Fibroblast of lung (primary cell): ENCODE results near the gene RALGDS. TPM values are rescaled to one million over a fixed set of nuclear protein-coding genes. Genes with fewer than 3 reads are reported as not detected.

ENCODE experiments used
- DNase-seq, 2 donors: peaks; one replicate each; pipeline versions ENCODE4 v3.0.0 to v3.0.0-alpha.2; 2010; ENCODE audit warnings: low read depth in 2 of 2
- H2AFZ ChIP-seq: 2 replicates; pipeline ENCODE4 v1.5.1; 2012; ENCODE audit warnings: low read length, control low read depth, inconsistent platforms
- H3K27ac ChIP-seq: 2 replicates; pipeline ENCODE4 v1.5.1; 2011; ENCODE audit warnings: low read length, control low read depth; ENCODE audit not compliant: insufficient read depth
- H3K27me3 ChIP-seq: 2 replicates; pipeline ENCODE4 v1.5.1; 2011; ENCODE audit warnings: mild to moderate bottlenecking, low read length; ENCODE audit not compliant: control insufficient read depth, insufficient read depth
- H3K36me3 ChIP-seq: 2 replicates; pipeline ENCODE4 v1.5.1; 2011; ENCODE audit warnings: low read length; ENCODE audit not compliant: control insufficient read depth, insufficient read depth
- H3K4me1 ChIP-seq: 2 replicates; pipeline ENCODE4 v1.5.1; 2011; ENCODE audit warnings: low read length; ENCODE audit not compliant: control insufficient read depth, insufficient read depth; ENCODE audit errors: extremely low read depth
- H3K4me2 ChIP-seq: 2 replicates; pipeline ENCODE4 v1.5.1; 2011; ENCODE audit warnings: low read length, control low read depth; ENCODE audit not compliant: insufficient read depth; ENCODE audit errors: extremely low read depth
- H3K4me3 ChIP-seq, 4 experiments: fragments of 200-600 bp in 1 of 4; sonication (generic) in 1 of 4; replicated peaks in 1 of 4; 2 replicates each; pipeline ENCODE4 v1.5.1; 2011 to 2016; ENCODE audit warnings: low read length in 4 of 4, low read depth in 3 of 4, mild to moderate bottlenecking in 3 of 4, control low read depth in 2 of 4, inconsistent platforms in 1 of 4, mixed read lengths in 1 of 4; ENCODE audit not compliant: insufficient read depth in 1 of 4; ENCODE audit errors: control extremely low read depth in 1 of 4
- H3K79me2 ChIP-seq: 2 replicates; pipeline ENCODE4 v1.5.1; 2012; ENCODE audit warnings: mild to moderate bottlenecking, low read length, inconsistent platforms; ENCODE audit not compliant: control insufficient read depth, insufficient read depth
- H3K9ac ChIP-seq: 2 replicates; pipeline ENCODE4 v1.5.1; 2011; ENCODE audit warnings: mild to moderate bottlenecking, low read length, control low read depth; ENCODE audit not compliant: insufficient read depth
- H3K9me3 ChIP-seq: 2 replicates; pipeline ENCODE4 v1.5.1; 2012; ENCODE audit warnings: low read depth, low read length; ENCODE audit not compliant: control insufficient read depth, insufficient read depth
- H4K20me1 ChIP-seq: 2 replicates; pipeline ENCODE4 v1.5.1; 2011; ENCODE audit warnings: low read length; ENCODE audit not compliant: control insufficient read depth, insufficient read depth; ENCODE audit errors: extremely low read depth
- EZH2 ChIP-seq: IDR thresholded peaks from 2 replicates; pipeline ENCODE4 v1.5.1; 2012; ENCODE audit warnings: low read length, control low read depth, mild to moderate bottlenecking; ENCODE audit errors: missing control alignments
- polyA plus RNA-seq, 2 donors: library from polyadenylated mRNA; depleted of rRNA in 1 of 2; stranded (reverse) in 1 of 2; unstranded in 1 of 2; fragments of >200 nt; gene quantifications; 2 replicates each; pipeline ENCODE4 v1.2.1, GENCODE V29; 2011 to 2012; ENCODE audit warnings: missing spikeins in 1 of 2
- total RNA-seq: library from RNA; depleted of rRNA; stranded (reverse); fragments of >200 nt; gene quantifications from 2 replicates; pipeline ENCODE4 v1.2.1, GENCODE V29; 2014
- TF ChIP-seq, protein P1 (sequence below), 2 donors: IDR thresholded peaks in 1 of 2; conservative IDR thresholded peaks in 1 of 2; 1 replicate in 1 of 2; 2 replicates in 1 of 2; pipeline ENCODE4 v1.5.1; 2011 to 2012; ENCODE audit warnings: low read length in 2 of 2, control low read depth in 1 of 2, inconsistent platforms in 1 of 2, low read depth in 1 of 2, mild to moderate bottlenecking in 1 of 2

The RALGDS gene
- total and polyA plus RNA-seq, 2 donors (not counting 1 experiment from before 2014, with no cell fraction given), result 16.6 to 23.6 TPM

- Histone ChIP-seq H3K27ac (peak overlapping the region; percentile 82), H3K27me3 (no peaks in the 10 kb centered on the region), H3K9ac (peak overlapping the region; percentile 80), H3K9me3 (no peaks in the 10 kb centered on the region), H3K4me1 (peaks cover 11% of the 10 kb centered on the region), H3K4me2 (peak overlapping the region; percentile 99), H4K20me1 (no peaks in the 10 kb centered on the region), H3K36me3 (no peaks in the 10 kb centered on the region), H3K79me2 (no peaks in the 10 kb centered on the region), H2AFZ (peak overlapping the region; percentile 80), H3K4me3 (peak overlapping the region; percentile 68 to 84 (median 78))
- TF ChIP-seq, protein P1, sequence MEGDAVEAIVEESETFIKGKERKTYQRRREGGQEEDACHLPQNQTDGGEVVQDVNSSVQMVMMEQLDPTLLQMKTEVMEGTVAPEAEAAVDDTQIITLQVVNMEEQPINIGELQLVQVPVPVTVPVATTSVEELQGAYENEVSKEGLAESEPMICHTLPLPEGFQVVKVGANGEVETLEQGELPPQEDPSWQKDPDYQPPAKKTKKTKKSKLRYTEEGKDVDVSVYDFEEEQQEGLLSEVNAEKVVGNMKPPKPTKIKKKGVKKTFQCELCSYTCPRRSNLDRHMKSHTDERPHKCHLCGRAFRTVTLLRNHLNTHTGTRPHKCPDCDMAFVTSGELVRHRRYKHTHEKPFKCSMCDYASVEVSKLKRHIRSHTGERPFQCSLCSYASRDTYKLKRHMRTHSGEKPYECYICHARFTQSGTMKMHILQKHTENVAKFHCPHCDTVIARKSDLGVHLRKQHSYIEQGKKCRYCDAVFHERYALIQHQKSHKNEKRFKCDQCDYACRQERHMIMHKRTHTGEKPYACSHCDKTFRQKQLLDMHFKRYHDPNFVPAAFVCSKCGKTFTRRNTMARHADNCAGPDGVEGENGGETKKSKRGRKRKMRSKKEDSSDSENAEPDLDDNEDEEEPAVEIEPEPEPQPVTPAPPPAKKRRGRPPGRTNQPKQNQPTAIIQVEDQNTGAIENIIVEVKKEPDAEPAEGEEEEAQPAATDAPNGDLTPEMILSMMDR (conservative IDR thresholded peaks at IDR 0.05 in 1 of 2, IDR thresholded peaks at IDR 0.05 in 1 of 2; ENCODE audit: low read depth in 1 of 2, low read length in 2 of 2), result no peak
- TF ChIP-seq EZH2, result no peak
- peak; percentile 20 to 46 for DNase-seq
These were observed 27.4 kb upstream of the RALGDS start for GRCh38 chr9:133148199-133149129.

GRCh38 chr9:133147412-133148198, 26.6 kb upstream of the RALGDS start:
- no peaks in the 10 kb centered on the region for H3K9me3 ChIP-seq
- H3K27ac ChIP-seq, result peak overlapping the region; percentile 82
- peak overlapping the region; percentile 27 for H2AFZ ChIP-seq
- no peaks in the 10 kb centered on the region for H3K36me3 ChIP-seq
- TF ChIP-seq EZH2, result no peak
- TF ChIP-seq, protein P1 (conservative IDR thresholded peaks at IDR 0.05 in 1 of 2, IDR thresholded peaks at IDR 0.05 in 1 of 2; ENCODE audit: low read depth in 1 of 2, low read length in 2 of 2), result peak; percentile 97
- peak overlapping the region; percentile 68 to 84 (median 78) for H3K4me3 ChIP-seq
- H3K4me1 ChIP-seq, result peaks cover 11% of the 10 kb centered on the region
- H3K27me3 ChIP-seq, result no peaks in the 10 kb centered on the region
- no peaks in the 10 kb centered on the region for H4K20me1 ChIP-seq
- peak; percentile 25 to 42 for DNase-seq
- H3K9ac ChIP-seq, result peak overlapping the region; percentile 80
- H3K4me2 ChIP-seq, result peak overlapping the region; percentile 99
- H3K79me2 ChIP-seq, result peaks cover 2% of the 10 kb centered on the region
